Left ventricle myocardium inferior (tissue), 1 donor: ENCODE data around the gene SLC38A8. TPM values are rescaled to one million over a fixed set of nuclear protein-coding genes. Genes with fewer than 3 reads are reported as not detected.

Experiments
- DNase-seq: peaks from one replicate; pipeline ENCODE4 v3.0.0-alpha.2; 2020
- H3K27ac ChIP-seq: fragments of 200-600 bp; replicated peaks from 2 replicates; pipeline ENCODE4 v1.8.0; 2021
- H3K27me3 ChIP-seq: fragments of 200-600 bp; 2 replicates; pipeline ENCODE4 v1.8.0; 2021; ENCODE audit warnings: low read depth
- H3K36me3 ChIP-seq: fragments of 200-600 bp; 2 replicates; pipeline ENCODE4 v1.8.0; 2021
- H3K4me1 ChIP-seq: fragments of 200-600 bp; 2 replicates; pipeline ENCODE4 v1.8.0; 2021
- H3K4me3 ChIP-seq: fragments of 200-600 bp; 2 replicates; pipeline ENCODE4 v1.8.0; 2021; ENCODE audit warnings: mild to moderate bottlenecking, moderate library complexity
- H3K9me3 ChIP-seq: fragments of 200-600 bp; replicated peaks from 2 replicates; pipeline ENCODE4 v1.8.0; 2021
- CTCF ChIP-seq: fragments of 200-600 bp; IDR thresholded peaks from 2 replicates; pipeline ENCODE4 v1.8.0; 2021; ENCODE audit warnings: antibody characterized with exemption, mild to moderate bottlenecking, borderline replicate concordance
- intact Hi-C: fragments of 100-400 bp; cut with micrococcal nuclease; formaldehyde crosslinking; loops from one replicate; pipeline ENCODE4 v1.11.0; 2022
- long read RNA-seq: library from polyadenylated mRNA; unstranded; transcript quantifications from one replicate; pipeline ENCODE4 v2.0.0, GENCODE V29; 2021
- total RNA-seq: library from RNA; stranded (reverse); fragmentation: NEBNext Ultra II Directional; extraction: Animal tissue kit (Norgen Biotek cat#: 25700); gene quantifications from one replicate; pipeline ENCODE4 v1.2.1, GENCODE V29; 2021
- donor health status: DM: no; HTN: yes; CAD: no; lungs with severe emphysema.

SLC38A8 gene
- total RNA-seq: not detected
- long read RNA-seq: 0 reads

- H3K9me3 ChIP-seq: no peaks in the 10 kb centered on the region
- H3K4me3 ChIP-seq: no peak within 1 kb of the TSS
- no peak for TF ChIP-seq CTCF
- no peak for DNase-seq
- no peaks in the 10 kb centered on the region for H3K36me3 ChIP-seq
- no peak within 1 kb of the TSS for H3K27ac ChIP-seq
- intact Hi-C loops: no loop called here
- peaks cover 16% of the 10 kb centered on the region for H3K4me1 ChIP-seq
- H3K27me3 ChIP-seq: peaks cover 32% of the 10 kb centered on the region
Measured at GRCh38 chr16:84042308-84042878, at the start of gene SLC38A8. Gene SLC38A8 (minus strand): TSS chr16:84042795. CDS start chr16:84042157, 638 bp downstream.

GRCh38 chr16:84091460-84091859, 48.9 kb upstream of the SLC38A8 start:
- intact Hi-C loops: no loop called here
- no peaks in the 10 kb centered on the region for H3K27me3 ChIP-seq
- no peak overlapping the region for H3K4me3 ChIP-seq
- TF ChIP-seq CTCF: no peak
- peaks cover 78% of the 10 kb centered on the region for H3K4me1 ChIP-seq
- H3K27ac ChIP-seq: peak overlapping the region; percentile 73
- peak; percentile 41 for DNase-seq
- H3K36me3 ChIP-seq: peaks cover 98% of the 10 kb centered on the region
- no peaks in the 10 kb centered on the region for H3K9me3 ChIP-seq

- Histone ChIP-seq H3K27ac (no peak overlapping the region), H3K36me3 (peaks cover 91% of the 10 kb centered on the region), H3K4me3 (no peak overlapping the region), H3K4me1 (peaks cover 75% of the 10 kb centered on the region), H3K9me3 (no peaks in the 10 kb centered on the region), H3K27me3 (no peaks in the 10 kb centered on the region)
- intact Hi-C loops: no loop called here
- no peak for DNase-seq
- TF ChIP-seq CTCF: no peak
Measured at GRCh38 chr16:84090211-84090610, 47.6 kb upstream of the SLC38A8 start.

- Histone ChIP-seq H3K27me3 (no peaks in the 10 kb centered on the region), H3K27ac (peak overlapping the region; percentile 81), H3K4me3 (no peak overlapping the region), H3K9me3 (no peaks in the 10 kb centered on the region), H3K4me1 (peaks cover 78% of the 10 kb centered on the region), H3K36me3 (peaks cover 86% of the 10 kb centered on the region)
- peak; percentile 44 for TF ChIP-seq CTCF
- intact Hi-C loops: loop anchor here (10.0 kb wide), 1 partner anchor 96 kb away; the partner anchor contains the start of gene TAF1C
- DNase-seq: peak; percentile 69
Measured at GRCh38 chr16:84088695-84089395, 46.2 kb upstream of the SLC38A8 start.

- Histone ChIP-seq H3K27me3 (no peaks in the 10 kb centered on the region), H3K4me1 (peaks cover 66% of the 10 kb centered on the region), H3K4me3 (no peak overlapping the region), H3K27ac (peak overlapping the region; percentile 81), H3K9me3 (no peaks in the 10 kb centered on the region), H3K36me3 (peaks cover 85% of the 10 kb centered on the region)
- no peak for DNase-seq
- no peak for TF ChIP-seq CTCF
- intact Hi-C loops: loop anchor here (10.0 kb wide), 1 partner anchor 97 kb away; the partner anchor contains the start of gene TAF1C
Measured at GRCh38 chr16:84087466-84088151, 45.0 kb upstream of the SLC38A8 start.
